ENCODE results near the gene MRPL16. TPM values are rescaled to one million over a fixed set of nuclear protein-coding genes. Genes with fewer than 3 reads are reported as not detected.
"Not testable (repeated sequence)": the region's sequence is repeated elsewhere in the genome, so short reads cannot be mapped to it uniquely, and the experiment has no call there.

Gene MRPL16
- total RNA-seq, 1 donor from 2014 or later, result 23.5 TPM

DNA sequence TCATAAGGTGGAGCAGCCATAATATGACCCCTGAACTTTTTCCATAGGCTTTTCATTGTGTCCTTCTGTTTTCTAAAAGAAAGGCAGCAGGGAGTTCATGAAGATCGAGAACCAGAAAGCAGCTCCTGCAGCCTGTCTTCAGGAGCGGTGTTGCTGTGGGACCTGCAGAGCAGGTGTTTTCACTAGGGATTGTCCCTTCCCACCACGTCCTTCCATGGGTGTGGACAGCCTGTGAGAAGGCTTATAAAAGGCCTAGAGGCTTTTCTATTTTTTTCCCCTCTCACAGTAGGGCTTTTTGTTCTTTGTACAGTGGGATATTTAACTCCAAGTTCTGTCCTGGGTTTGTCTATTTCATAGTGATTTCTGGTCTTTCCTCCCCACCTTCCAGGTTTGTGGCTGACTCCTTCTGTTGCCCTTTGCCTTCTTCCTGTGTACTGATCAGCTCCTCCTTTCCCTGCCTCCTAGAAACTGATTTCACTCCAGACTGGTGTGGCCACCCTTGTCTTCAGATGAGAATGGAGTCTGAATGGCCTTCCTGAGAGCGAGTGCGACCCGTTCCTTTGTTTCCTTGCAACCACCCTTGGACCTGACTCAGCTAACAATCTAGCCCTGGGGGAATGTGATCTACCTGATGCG, 10.1 kb downstream of the MRPL16 start:
- no peaks in the 10 kb centered on the region for H3K27me3 ChIP-seq (ENCODE audit: control insufficient read depth in 3 of 3, insufficient read depth in 3 of 3, low read length in 3 of 3)
- no peaks in the 10 kb centered on the region for H3K9me3 ChIP-seq (ENCODE audit: control insufficient read depth in 3 of 3, low read length in 3 of 3)
- no peak overlapping the region for H3K27ac ChIP-seq (ENCODE audit: low read depth, low read length)
- H3K4me1 ChIP-seq (ENCODE audit: control insufficient read depth in 3 of 3, insufficient read depth in 3 of 3, low read length in 3 of 3), result peaks cover 5 to 8% (median 7%) of the 10 kb centered on the region in 3 donors
- peaks cover 16 to 31% (median 29%) of the 10 kb centered on the region in 3 donors for H3K36me3 ChIP-seq (ENCODE audit: control insufficient read depth in 3 of 3, insufficient read depth in 3 of 3, low read length in 3 of 3)
- H3K4me3 ChIP-seq (ENCODE audit: low read length in 3 of 3), result no peak overlapping the region
- H3K9ac ChIP-seq (ENCODE audit: low read depth in 1 of 3, low read length in 3 of 3), result no peak overlapping the region

DNA sequence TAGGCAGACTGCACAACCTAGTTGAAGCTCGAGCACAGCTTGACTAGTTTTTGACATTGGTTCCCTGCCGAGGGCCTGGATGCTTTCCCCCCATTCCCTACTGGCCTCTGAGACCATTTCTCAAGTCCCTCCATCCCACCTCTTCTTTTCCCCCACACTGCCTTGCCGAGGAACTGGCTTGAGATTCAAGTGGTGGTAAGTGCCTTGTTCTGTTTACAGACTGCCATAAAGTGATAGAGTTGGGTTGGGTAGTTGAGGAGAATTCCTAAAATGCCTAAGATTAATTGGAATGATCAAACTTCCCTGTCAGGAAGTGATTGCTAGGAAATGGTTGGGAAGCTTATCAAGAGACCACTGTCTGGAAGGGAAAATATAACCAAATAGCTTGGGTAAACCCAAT, 16.2 kb downstream of the MRPL16 start:
- no peak overlapping the region for H3K9ac ChIP-seq (ENCODE audit: low read depth in 1 of 3, low read length in 3 of 3)
- peaks cover 51 to 55% (median 53%) of the 10 kb centered on the region in 3 donors for H3K36me3 ChIP-seq (ENCODE audit: control insufficient read depth in 3 of 3, insufficient read depth in 3 of 3, low read length in 3 of 3)
- no peaks in the 10 kb centered on the region for H3K4me1 ChIP-seq (ENCODE audit: control insufficient read depth in 3 of 3, insufficient read depth in 3 of 3, low read length in 3 of 3)
- H3K4me3 ChIP-seq (ENCODE audit: low read length in 3 of 3), result no peak overlapping the region
- H3K9me3 ChIP-seq (ENCODE audit: control insufficient read depth in 3 of 3, low read length in 3 of 3), result no peaks in the 10 kb centered on the region
- H3K27ac ChIP-seq (ENCODE audit: low read depth, low read length), result no peak overlapping the region
- H3K27me3 ChIP-seq (ENCODE audit: control insufficient read depth in 3 of 3, insufficient read depth in 3 of 3, low read length in 3 of 3), result no peaks in the 10 kb centered on the region

DNA sequence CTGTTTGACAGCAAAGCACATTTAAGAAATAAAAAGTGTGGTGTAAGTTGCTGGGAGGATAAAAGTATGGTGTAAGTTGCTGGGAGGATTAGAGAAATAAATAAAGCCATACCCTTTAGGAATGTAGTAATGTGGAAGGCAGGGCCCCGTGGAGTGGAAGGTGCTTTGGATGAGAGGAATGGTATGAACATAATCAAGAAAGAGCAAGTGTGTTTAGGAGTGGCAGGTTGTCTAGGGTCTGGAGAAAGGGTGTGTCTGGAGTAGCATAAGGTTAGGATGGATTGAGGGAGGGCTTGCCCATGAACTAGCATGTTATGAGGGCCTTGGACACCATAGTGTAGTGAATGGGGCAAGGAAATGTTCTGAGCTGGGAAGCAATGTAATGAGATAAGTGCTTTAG, 18.1 kb downstream of the MRPL16 start:
- Histone ChIP-seq H3K27me3 (ENCODE audit: control insufficient read depth in 3 of 3, insufficient read depth in 3 of 3, low read length in 3 of 3) (no peaks in the 10 kb centered on the region), H3K4me1 (ENCODE audit: control insufficient read depth in 3 of 3, insufficient read depth in 3 of 3, low read length in 3 of 3) (no peaks in the 10 kb centered on the region), H3K4me3 (ENCODE audit: low read length in 3 of 3) (no peak overlapping the region), H3K9ac (ENCODE audit: low read depth in 1 of 3, low read length in 3 of 3) (no peak overlapping the region), H3K9me3 (ENCODE audit: control insufficient read depth in 3 of 3, low read length in 3 of 3) (no peaks in the 10 kb centered on the region), H3K27ac (ENCODE audit: low read depth, low read length) (no peak overlapping the region), H3K36me3 (ENCODE audit: control insufficient read depth in 3 of 3, insufficient read depth in 3 of 3, low read length in 3 of 3) (peaks cover 51 to 60% (median 59%) of the 10 kb centered on the region in 3 donors)

DNA sequence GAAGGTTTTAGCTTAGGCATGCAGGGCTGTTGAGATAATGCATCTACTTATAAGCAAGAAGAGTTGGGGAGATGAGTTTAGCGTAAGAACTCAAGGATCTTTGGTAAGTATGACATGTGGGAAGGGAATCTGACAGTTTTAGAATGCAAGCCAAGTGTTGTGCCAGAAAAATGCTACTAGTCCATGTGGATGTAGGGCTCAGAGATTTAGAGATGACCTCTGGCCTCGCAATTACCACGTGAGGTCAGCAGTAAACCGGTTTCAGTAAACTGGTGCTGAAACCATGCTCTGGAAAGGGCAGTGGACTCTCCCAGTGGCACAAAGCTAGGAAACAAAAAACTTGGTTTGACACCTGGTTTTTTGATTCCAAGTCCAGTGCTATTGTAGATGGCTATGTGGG, 18.9 kb downstream of the MRPL16 start:
- Histone ChIP-seq H3K9me3 (ENCODE audit: control insufficient read depth in 3 of 3, low read length in 3 of 3) (no peaks in the 10 kb centered on the region), H3K4me3 (ENCODE audit: low read length in 3 of 3) (no peak overlapping the region), H3K9ac (ENCODE audit: low read depth in 1 of 3, low read length in 3 of 3) (no peak overlapping the region), H3K4me1 (ENCODE audit: control insufficient read depth in 3 of 3, insufficient read depth in 3 of 3, low read length in 3 of 3) (peaks cover 2 to 6% (median 4%) of the 10 kb centered on the region in 3 donors), H3K36me3 (ENCODE audit: control insufficient read depth in 3 of 3, insufficient read depth in 3 of 3, low read length in 3 of 3) (peaks cover 51 to 59% (median 57%) of the 10 kb centered on the region in 3 donors), H3K27ac (ENCODE audit: low read depth, low read length) (no peak overlapping the region), H3K27me3 (ENCODE audit: control insufficient read depth in 3 of 3, insufficient read depth in 3 of 3, low read length in 3 of 3) (no peaks in the 10 kb centered on the region)

DNA sequence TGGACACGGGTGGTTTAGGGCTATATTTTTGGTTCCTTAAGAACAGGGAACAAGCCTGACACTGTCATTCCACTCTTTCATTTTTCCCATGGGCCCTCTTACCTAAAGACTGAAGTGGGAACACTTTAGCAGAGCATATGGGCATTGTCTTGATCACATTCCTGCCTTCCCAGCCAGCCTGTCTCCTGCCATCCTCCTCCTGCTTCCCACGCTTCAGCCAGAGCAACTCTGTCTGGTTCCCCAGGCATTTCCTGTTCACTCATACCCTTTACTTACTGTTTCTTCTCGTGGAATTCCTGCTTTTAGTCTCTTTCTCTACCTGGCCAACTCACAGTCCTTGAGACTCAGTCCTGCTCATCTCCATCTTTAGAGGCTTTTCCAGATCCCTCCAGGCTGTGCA, 22.8 kb downstream of the MRPL16 start:
- no peak overlapping the region for H3K27ac ChIP-seq (ENCODE audit: low read depth, low read length)
- no peak overlapping the region for H3K4me3 ChIP-seq (ENCODE audit: low read length in 3 of 3)
- peaks cover 21 to 28% (median 23%) of the 10 kb centered on the region in 3 donors for H3K36me3 ChIP-seq (ENCODE audit: control insufficient read depth in 3 of 3, insufficient read depth in 3 of 3, low read length in 3 of 3)
- H3K9ac ChIP-seq (ENCODE audit: low read depth in 1 of 3, low read length in 3 of 3), result no peak overlapping the region
- no peaks in the 10 kb centered on the region for H3K27me3 ChIP-seq (ENCODE audit: control insufficient read depth in 3 of 3, insufficient read depth in 3 of 3, low read length in 3 of 3)
- H3K9me3 ChIP-seq (ENCODE audit: control insufficient read depth in 3 of 3, low read length in 3 of 3), result no peaks in the 10 kb centered on the region
- peaks cover 2 to 10% (median 4%) of the 10 kb centered on the region in 3 donors for H3K4me1 ChIP-seq (ENCODE audit: control insufficient read depth in 3 of 3, insufficient read depth in 3 of 3, low read length in 3 of 3)

DNA sequence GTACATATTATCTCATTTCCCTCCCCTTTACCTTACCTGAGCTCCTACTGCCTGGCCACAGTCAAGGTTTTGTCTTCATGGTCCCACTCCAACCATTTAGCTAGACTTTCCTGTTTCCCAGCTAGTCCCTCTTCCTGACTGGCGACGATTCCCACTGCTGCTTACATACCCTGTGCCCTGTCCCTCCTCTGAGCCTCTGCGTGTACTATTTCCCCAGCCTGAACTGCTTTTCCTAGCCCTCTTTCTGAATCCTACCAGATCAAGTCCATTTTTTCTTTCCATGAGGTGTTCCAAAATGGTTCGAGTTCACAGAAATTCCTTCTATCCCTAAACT, 23.4 kb downstream of the MRPL16 start:
- H3K4me3 ChIP-seq (ENCODE audit: low read length in 3 of 3), result no peak overlapping the region
- H3K9ac ChIP-seq (ENCODE audit: low read depth in 1 of 3, low read length in 3 of 3), result no peak overlapping the region
- no peaks in the 10 kb centered on the region for H3K27me3 ChIP-seq (ENCODE audit: control insufficient read depth in 3 of 3, insufficient read depth in 3 of 3, low read length in 3 of 3)
- H3K36me3 ChIP-seq (ENCODE audit: control insufficient read depth in 3 of 3, insufficient read depth in 3 of 3, low read length in 3 of 3), result peaks cover 16 to 22% (median 21%) of the 10 kb centered on the region in 3 donors
- no peaks in the 10 kb centered on the region for H3K9me3 ChIP-seq (ENCODE audit: control insufficient read depth in 3 of 3, low read length in 3 of 3)
- H3K4me1 ChIP-seq (ENCODE audit: control insufficient read depth in 3 of 3, insufficient read depth in 3 of 3, low read length in 3 of 3), result peaks cover 2 to 10% (median 4%) of the 10 kb centered on the region in 3 donors
- H3K27ac ChIP-seq (ENCODE audit: low read depth, low read length), result no peak overlapping the region

DNA sequence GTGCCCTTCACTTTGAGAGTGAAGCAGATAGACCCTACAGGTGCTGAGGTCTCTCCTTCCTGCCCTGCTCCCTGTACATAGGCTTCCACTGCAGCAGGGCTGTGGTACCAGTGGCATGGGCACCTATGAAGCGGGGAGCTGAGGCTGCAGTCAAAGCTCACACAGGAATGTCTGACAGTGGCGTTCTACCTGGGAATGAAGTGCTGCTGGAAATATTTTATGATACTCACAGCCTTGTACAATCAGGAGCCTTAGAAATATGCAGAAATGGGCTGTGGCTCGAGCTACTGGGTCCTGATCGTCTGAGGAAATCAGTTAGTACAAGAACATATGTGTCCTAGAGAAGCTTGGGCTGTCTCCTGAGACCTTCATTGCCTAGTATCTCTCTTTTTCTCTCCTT, 24.8 kb downstream of the MRPL16 start:
- no peak overlapping the region for H3K9ac ChIP-seq (ENCODE audit: low read depth in 1 of 3, low read length in 3 of 3)
- peaks cover 10 to 15% (median 10%) of the 10 kb centered on the region in 3 donors for H3K36me3 ChIP-seq (ENCODE audit: control insufficient read depth in 3 of 3, insufficient read depth in 3 of 3, low read length in 3 of 3)
- peaks cover 2 to 10% (median 4%) of the 10 kb centered on the region in 3 donors for H3K4me1 ChIP-seq (ENCODE audit: control insufficient read depth in 3 of 3, insufficient read depth in 3 of 3, low read length in 3 of 3)
- H3K9me3 ChIP-seq (ENCODE audit: control insufficient read depth in 3 of 3, low read length in 3 of 3), result no peaks in the 10 kb centered on the region
- H3K27me3 ChIP-seq (ENCODE audit: control insufficient read depth in 3 of 3, insufficient read depth in 3 of 3, low read length in 3 of 3), result no peaks in the 10 kb centered on the region
- no peak overlapping the region for H3K4me3 ChIP-seq (ENCODE audit: low read length in 3 of 3)
- H3K27ac ChIP-seq (ENCODE audit: low read depth, low read length), result no peak overlapping the region

DNA sequence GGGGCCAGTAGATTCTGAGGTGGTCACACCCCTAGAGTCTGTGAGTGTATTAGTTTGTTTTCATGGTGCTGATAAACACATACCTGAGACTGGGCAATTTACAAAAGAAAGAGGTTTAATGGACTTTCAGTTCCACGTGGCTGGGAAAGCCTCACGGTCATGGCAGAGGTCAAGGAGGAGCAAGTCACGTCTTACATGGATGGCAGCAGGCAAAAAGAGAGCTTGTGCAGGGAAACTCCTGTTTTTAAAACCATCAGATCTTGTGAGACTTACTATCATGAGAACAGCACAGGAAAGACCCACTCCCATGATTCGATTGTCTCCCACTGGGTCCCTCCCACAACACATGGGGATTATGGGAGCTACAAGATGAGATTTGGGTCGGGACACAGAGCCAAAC, 26.1 kb downstream of the MRPL16 start:
- not testable (repeated sequence) for H3K4me3 ChIP-seq (ENCODE audit: low read length in 3 of 3); H3K36me3 ChIP-seq (ENCODE audit: control insufficient read depth in 3 of 3, insufficient read depth in 3 of 3, low read length in 3 of 3); H3K27ac ChIP-seq (ENCODE audit: low read depth, low read length); H3K9me3 ChIP-seq (ENCODE audit: control insufficient read depth in 3 of 3, low read length in 3 of 3); H3K9ac ChIP-seq (ENCODE audit: low read depth in 1 of 3, low read length in 3 of 3); H3K4me1 ChIP-seq (ENCODE audit: control insufficient read depth in 3 of 3, insufficient read depth in 3 of 3, low read length in 3 of 3); H3K27me3 ChIP-seq (ENCODE audit: control insufficient read depth in 3 of 3, insufficient read depth in 3 of 3, low read length in 3 of 3)

DNA sequence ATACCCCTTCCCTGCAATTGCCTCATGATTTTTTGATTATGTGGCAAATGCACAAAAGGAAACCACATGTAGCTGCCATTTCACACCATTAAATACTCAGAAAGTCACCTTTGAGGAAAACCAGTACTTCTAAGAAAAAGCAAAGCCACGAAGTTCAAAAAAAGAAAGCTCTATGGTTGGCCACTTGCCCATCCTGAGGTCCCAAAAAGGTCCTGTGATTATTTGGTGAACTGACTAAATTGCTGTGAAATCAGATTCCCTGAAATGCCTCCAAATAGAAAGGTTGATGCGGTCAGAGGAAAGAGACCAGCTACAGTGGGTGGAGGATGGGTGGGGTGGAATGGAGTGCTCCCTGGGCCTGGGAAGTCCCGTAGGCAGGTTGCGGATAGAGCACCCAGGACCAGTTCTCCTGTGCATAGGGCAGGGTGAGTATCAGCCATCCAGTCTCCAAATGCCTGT, 26.9 kb downstream of the MRPL16 start:
- H3K9ac ChIP-seq (ENCODE audit: low read depth in 1 of 3, low read length in 3 of 3), result no peak overlapping the region
- H3K4me1 ChIP-seq (ENCODE audit: control insufficient read depth in 3 of 3, insufficient read depth in 3 of 3, low read length in 3 of 3), result peaks cover 2 to 10% (median 4%) of the 10 kb centered on the region in 3 donors
- H3K27me3 ChIP-seq (ENCODE audit: control insufficient read depth in 3 of 3, insufficient read depth in 3 of 3, low read length in 3 of 3), result no peaks in the 10 kb centered on the region
- H3K36me3 ChIP-seq (ENCODE audit: control insufficient read depth in 3 of 3, insufficient read depth in 3 of 3, low read length in 3 of 3), result peaks cover 3 to 12% (median 6%) of the 10 kb centered on the region in 3 donors
- H3K4me3 ChIP-seq (ENCODE audit: low read length in 3 of 3), result no peak overlapping the region
- H3K27ac ChIP-seq (ENCODE audit: low read depth, low read length), result no peak overlapping the region
- no peaks in the 10 kb centered on the region for H3K9me3 ChIP-seq (ENCODE audit: control insufficient read depth in 3 of 3, low read length in 3 of 3)

DNA sequence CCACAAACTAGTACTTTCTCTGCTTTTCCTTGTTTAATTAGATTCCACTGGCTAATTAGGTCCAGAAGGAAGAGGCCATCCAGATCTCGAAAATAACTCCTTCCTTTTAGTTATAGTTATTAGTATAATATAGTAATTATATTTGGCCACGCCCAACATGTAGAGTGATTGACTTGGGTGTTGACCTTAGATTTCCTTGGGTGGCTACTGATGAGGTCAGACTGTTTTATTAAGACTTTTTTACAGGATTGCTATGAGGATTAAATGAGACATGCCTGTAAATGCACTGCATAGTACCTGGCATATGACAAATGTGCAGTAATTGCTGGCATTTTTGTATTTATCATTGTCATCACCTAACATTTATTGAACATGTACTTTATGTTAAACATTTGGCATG, 28.5 kb downstream of the MRPL16 start:
- H3K4me1 ChIP-seq (ENCODE audit: control insufficient read depth in 3 of 3, insufficient read depth in 3 of 3, low read length in 3 of 3), result peaks cover 1 to 8% (median 3%) of the 10 kb centered on the region in 3 donors
- no peaks in the 10 kb centered on the region for H3K27me3 ChIP-seq (ENCODE audit: control insufficient read depth in 3 of 3, insufficient read depth in 3 of 3, low read length in 3 of 3)
- no peaks in the 10 kb centered on the region for H3K9me3 ChIP-seq (ENCODE audit: control insufficient read depth in 3 of 3, low read length in 3 of 3)
- no peak overlapping the region for H3K9ac ChIP-seq (ENCODE audit: low read depth in 1 of 3, low read length in 3 of 3)
- no peak overlapping the region for H3K4me3 ChIP-seq (ENCODE audit: low read length in 3 of 3)
- H3K27ac ChIP-seq (ENCODE audit: low read depth, low read length), result no peak overlapping the region
- peaks cover 2 to 3% (median 3%) of the 10 kb centered on the region in 3 donors for H3K36me3 ChIP-seq (ENCODE audit: control insufficient read depth in 3 of 3, insufficient read depth in 3 of 3, low read length in 3 of 3)

Data from skeletal muscle tissue (tissue), 4 donors.